Keratinocyte (primary cell): ENCODE results near the gene PTTG1IP2. TPM values are rescaled to one million over a fixed set of nuclear protein-coding genes. Genes with fewer than 3 reads are reported as not detected.
A peak's percentile ranks its signal among the peaks of the same experiment; 100 is the strongest.
"Not testable (repeated sequence)": the region's sequence is repeated elsewhere in the genome, so short reads cannot be mapped to it uniquely, and the experiment has no call there.

Experiments
- DNase-seq: peaks from one replicate; pipeline ENCODE4 v3.0.0-alpha.2; 2011; ENCODE audit warnings: low read depth, missing footprints, low spot score
- FAIRE-seq: peaks from 2 replicates; lab custom pipeline; 2011; peaks lifted over from hg19 to GRCh38; lab: Jason Lieb, UNC
- H2AFZ ChIP-seq: 2 replicates; pipeline ENCODE4 v1.6.0; 2012; ENCODE audit warnings: low read length, control low read depth, inconsistent platforms; ENCODE audit not compliant: control insufficient read depth
- H3K27ac ChIP-seq: 2 replicates; pipeline ENCODE4 v1.5.1; 2011; ENCODE audit warnings: low read length; ENCODE audit not compliant: control insufficient read depth, insufficient read depth
- H3K27me3 ChIP-seq: 3 replicates; pipeline ENCODE4 v1.6.0; 2011; ENCODE audit warnings: low read length; ENCODE audit not compliant: control insufficient read depth, insufficient read depth; ENCODE audit errors: extremely low read depth
- H3K36me3 ChIP-seq, 2 experiments: 2 replicates in 1 of 2; 3 replicates in 1 of 2; pipeline ENCODE4 v1.5.1; 2011; ENCODE audit warnings: low read length in 2 of 2, mild to moderate bottlenecking in 1 of 2; ENCODE audit not compliant: control insufficient read depth in 2 of 2, insufficient read depth in 2 of 2; ENCODE audit errors: extremely low read depth in 1 of 2
- H3K4me1 ChIP-seq: 3 replicates; pipeline ENCODE4 v1.5.1; 2011; ENCODE audit warnings: low read length; ENCODE audit not compliant: control insufficient read depth, insufficient read depth; ENCODE audit errors: extremely low read depth
- H3K4me2 ChIP-seq: 3 replicates; pipeline ENCODE4 v1.6.0; 2011; ENCODE audit warnings: low read depth, low read length; ENCODE audit not compliant: control insufficient read depth, insufficient read depth; ENCODE audit errors: extremely low read depth
- H3K4me3 ChIP-seq, 3 experiments: fragments of 200-600 bp in 1 of 3; sonication (generic) in 1 of 3; 2 replicates in 2 of 3; 3 replicates in 1 of 3; pipeline ENCODE4 v1.5.1; 2011 to 2016; ENCODE audit warnings: low read length in 3 of 3, mild to moderate bottlenecking in 3 of 3, control low read depth in 2 of 3, inconsistent platforms in 1 of 3, low read depth in 1 of 3, mixed read lengths in 1 of 3, mixed run types in 1 of 3, moderate library complexity in 1 of 3; ENCODE audit not compliant: control insufficient read depth in 2 of 3, insufficient read depth in 2 of 3; ENCODE audit errors: extremely low read depth in 1 of 3
- H3K79me2 ChIP-seq: 2 replicates; pipeline ENCODE4 v1.6.0; 2012; ENCODE audit warnings: low read length; ENCODE audit not compliant: control insufficient read depth, insufficient read depth
- H3K9ac ChIP-seq: 3 replicates; pipeline ENCODE4 v1.6.0; 2011; ENCODE audit warnings: low read length; ENCODE audit not compliant: control insufficient read depth, insufficient read depth; ENCODE audit errors: extremely low read depth
- H3K9me1 ChIP-seq: 3 replicates; pipeline ENCODE4 v1.6.0; 2011; ENCODE audit warnings: low read length; ENCODE audit not compliant: control insufficient read depth, insufficient read depth; ENCODE audit errors: extremely low read depth
- H3K9me3 ChIP-seq: 2 replicates; pipeline ENCODE4 v1.5.1; 2012; ENCODE audit warnings: low read depth, low read length; ENCODE audit not compliant: control insufficient read depth
- H4K20me1 ChIP-seq: 3 replicates; pipeline ENCODE4 v1.6.0; 2011; ENCODE audit warnings: low read length; ENCODE audit not compliant: control insufficient read depth, insufficient read depth; ENCODE audit errors: extremely low read depth
- CTCF ChIP-seq, 3 experiments: IDR thresholded peaks in 1 of 3; conservative IDR thresholded peaks in 1 of 3; optimal IDR thresholded peaks in 1 of 3; 2 replicates in 2 of 3; 3 replicates in 1 of 3; pipeline versions ENCODE3 to v1.5.1; 2011; ENCODE audit warnings: low read length in 3 of 3, mild to moderate bottlenecking in 3 of 3, moderate library complexity in 2 of 3, control low read depth in 1 of 3, inconsistent platforms in 1 of 3; ENCODE audit not compliant: insufficient read depth in 2 of 3; ENCODE audit errors: extremely low read depth in 1 of 3
- EZH2 ChIP-seq: IDR thresholded peaks from one replicate; pipeline ENCODE4 v1.6.1; 2012; ENCODE audit warnings: inconsistent platforms, mild to moderate bottlenecking, low read length, moderate library complexity
- dilution Hi-C: fragments of 300-500 bp; cut with MboI; formaldehyde crosslinking; loops from one replicate; pipeline ENCODE4 v1.7.0; 2020; ENCODE audit warnings: low sequenced_read_pairs; ENCODE audit not compliant: extremely low pct_ligation_motif_present
- polyA plus RNA-seq, 5 experiments: library from polyadenylated mRNA; depleted of rRNA in 3 of 5; stranded (reverse) in 3 of 5; stranded (forward) in 1 of 5; unstranded in 1 of 5; fragments of >200 nt; gene quantifications; 1 replicate in 1 of 5; 2 replicates in 3 of 5; 3 replicates in 1 of 5; pipeline versions ENCODE4 v1.2.1 to v1.2.3, GENCODE V29; 2011 to 2012; ENCODE audit warnings: missing spikeins in 2 of 5, low read depth in 1 of 5, low replicate concordance in 1 of 5

Gene PTTG1IP2
- polyA plus RNA-seq, 1 donor (not counting 4 experiments of a cell fraction or from before 2014, with no cell fraction given), result not detected

- no peak for DNase-seq
- FAIRE-seq, result no peak
- Histone ChIP-seq H3K27ac (no peak overlapping the region), H3K4me3 (no peak overlapping the region), H3K9me3 (no peaks in the 10 kb centered on the region), H3K9me1 (no peaks in the 10 kb centered on the region), H3K4me1 (no peaks in the 10 kb centered on the region), H3K9ac (no peak overlapping the region), H3K27me3 (no peaks in the 10 kb centered on the region), H4K20me1 (no peaks in the 10 kb centered on the region), H3K4me2 (no peak overlapping the region), H3K79me2 (no peaks in the 10 kb centered on the region), H3K36me3 (no peaks in the 10 kb centered on the region), H2AFZ (no peak overlapping the region)
- TF ChIP-seq EZH2, result no peak
- TF ChIP-seq CTCF (optimal IDR thresholded peaks at IDR 0.05 in 1 of 3, IDR thresholded peaks at IDR 0.05 in 1 of 3, conservative IDR thresholded peaks at IDR 0.05 in 1 of 3; ENCODE audit: extremely low read depth in 1 of 3, insufficient read depth in 2 of 3, low read length in 3 of 3), result no peak
- dilution Hi-C loops, result no loop called here
These were observed 8.2 kb upstream of the PTTG1IP2 start for GRCh38 chr7:90461219-90461618.

- H4K20me1 ChIP-seq, H3K4me1 ChIP-seq, H3K27ac ChIP-seq, dilution Hi-C loops, H3K79me2 ChIP-seq, H3K9me3 ChIP-seq, H3K36me3 ChIP-seq, H3K27me3 ChIP-seq, H3K9me1 ChIP-seq, FAIRE-seq, H3K9ac ChIP-seq, DNase-seq: not testable (repeated sequence)
- Histone ChIP-seq H2AFZ (peak overlapping the region; percentile 86), H3K4me2 (peak overlapping the region; percentile 46), H3K4me3 (peak overlapping the region in 1 of 3 experiments; percentile 34)
These were observed 6.2 kb upstream of the PTTG1IP2 start for GRCh38 chr7:90463151-90463628.

- TF ChIP-seq EZH2 (no peak), CTCF (optimal IDR thresholded peaks at IDR 0.05 in 1 of 3, IDR thresholded peaks at IDR 0.05 in 1 of 3, conservative IDR thresholded peaks at IDR 0.05 in 1 of 3; ENCODE audit: extremely low read depth in 1 of 3, insufficient read depth in 2 of 3, low read length in 3 of 3) (no peak)
- no peak for FAIRE-seq
- no peaks in the 10 kb centered on the region for H3K9me3 ChIP-seq
- no peaks in the 10 kb centered on the region for H3K27me3 ChIP-seq
- H3K4me3 ChIP-seq, result no peak overlapping the region
- H3K79me2 ChIP-seq, result no peaks in the 10 kb centered on the region
- H3K27ac ChIP-seq, result no peak overlapping the region
- H4K20me1 ChIP-seq, result no peaks in the 10 kb centered on the region
- no peaks in the 10 kb centered on the region for H3K9me1 ChIP-seq
- H3K9ac ChIP-seq, result no peak overlapping the region
- no peak overlapping the region for H2AFZ ChIP-seq
- no peaks in the 10 kb centered on the region for H3K4me1 ChIP-seq
- dilution Hi-C loops, result no loop called here
- no peaks in the 10 kb centered on the region for H3K36me3 ChIP-seq
- DNase-seq, result no peak
- H3K4me2 ChIP-seq, result no peak overlapping the region
These were observed 3.6 kb upstream of the PTTG1IP2 start for GRCh38 chr7:90465816-90466215.
